Left lung (tissue), 10 donors: ENCODE measurements around the gene KLHL42. TPM values are rescaled to one million over a fixed set of nuclear protein-coding genes. Genes with fewer than 3 reads are reported as not detected.
"Not testable (repeated sequence)": the region's sequence is repeated elsewhere in the genome, so short reads cannot be mapped to it uniquely, and the experiment has no call there.

Source experiments
- ATAC-seq: fragments of 200-7000 bp; cut with Tn5 transposase; one replicate; pipeline ENCODE4 v1.9.1; 2020; ENCODE audit warnings: moderate library complexity
- DNase-seq, 4 donors: peaks; one replicate each; pipeline ENCODE4 v3.0.0-alpha.2; 2013 to 2020
- H3K27ac ChIP-seq, 2 donors: fragments of 200-600 bp; sonication (generic) in 1 of 2; one replicate each; pipeline versions ENCODE4 v1.5.0 to v1.8.0; 2020 to 2021
- H3K27me3 ChIP-seq, 2 donors: fragments of 200-600 bp; sonication (generic) in 1 of 2; one replicate each; pipeline versions ENCODE4 v1.5.0 to v1.8.0; 2020 to 2021
- H3K36me3 ChIP-seq, 2 donors: fragments of 200-600 bp; sonication (generic) in 1 of 2; one replicate each; pipeline versions ENCODE4 v1.5.0 to v1.8.0; 2020 to 2021
- H3K4me1 ChIP-seq, 2 donors: fragments of 200-600 bp; one replicate each; pipeline ENCODE4 v1.8.0; 2021
- H3K4me3 ChIP-seq, 2 donors: fragments of 200-600 bp; sonication (generic) in 1 of 2; one replicate each; pipeline versions ENCODE4 v1.5.0 to v1.8.0; 2020 to 2021; ENCODE audit warnings: mild to moderate bottlenecking in 1 of 2
- H3K9me3 ChIP-seq, 2 donors: fragments of 200-600 bp; sonication (generic) in 1 of 2; one replicate each; pipeline versions ENCODE4 v1.5.0 to v1.8.0; 2020 to 2021
- intact Hi-C, 2 donors: fragments of 100-400 bp; cut with DNase I; formaldehyde crosslinking; loops; one replicate each; pipeline versions ENCODE4 v1.11.2 to v1.14.2; 2022
- polyA plus RNA-seq, 6 donors: library from polyadenylated mRNA; unstranded; fragments of 120-200 nt; gene quantifications; one replicate each; pipeline ENCODE4 v1.2.1, GENCODE V29; 2013; ENCODE audit not compliant: insufficient read length in 6 of 6
- total RNA-seq, 2 donors: library from RNA; stranded (reverse); fragmentation: NEBNext Ultra II Directional; extraction: Animal tissue kit (Norgen Biotek cat#: 25700); gene quantifications; one replicate each; pipeline ENCODE4 v1.2.1, GENCODE V29; 2021
- TF ChIP-seq, protein P1 (sequence below), 2 donors: fragments of 200-600 bp; sonication (generic) in 1 of 2; IDR thresholded peaks; one replicate each; pipeline versions ENCODE4 v1.5.0 to v1.8.0; 2021; ENCODE audit warnings: antibody characterized with exemption in 2 of 2
- donor health status: DM: no; HTN: yes; CAD: no.
- donor health status: DM: no; HTN: no; CAD: no.

Gene KLHL42
- total and polyA plus RNA-seq, 8 donors = 21.2 to 39.9 (median 34.9) TPM

DNA sequence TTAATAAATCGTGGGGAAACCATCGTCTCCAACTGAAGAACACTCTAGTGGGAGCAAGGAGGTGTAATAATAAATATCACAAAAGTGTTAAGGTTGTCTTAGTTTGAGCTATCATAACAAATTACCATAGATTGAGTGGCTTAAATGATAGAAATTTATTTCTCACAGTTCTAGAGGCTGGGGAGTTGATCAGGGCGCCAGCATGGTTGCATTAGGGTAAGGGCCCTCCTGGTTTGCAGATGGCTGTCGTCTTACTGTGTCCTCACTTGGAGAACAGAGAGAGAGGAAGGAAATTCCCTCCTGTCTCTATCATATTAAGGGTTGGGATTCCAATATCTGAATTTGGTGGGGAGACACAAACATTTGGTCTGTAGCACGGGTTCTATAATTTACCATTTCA is 36.4 kb upstream of the KLHL42 start:
- no peaks in the 10 kb centered on the region for H3K27me3 ChIP-seq
- peaks cover 0 to 59% of the 10 kb centered on the region in 2 donors for H3K36me3 ChIP-seq
- TF ChIP-seq, protein P1, sequence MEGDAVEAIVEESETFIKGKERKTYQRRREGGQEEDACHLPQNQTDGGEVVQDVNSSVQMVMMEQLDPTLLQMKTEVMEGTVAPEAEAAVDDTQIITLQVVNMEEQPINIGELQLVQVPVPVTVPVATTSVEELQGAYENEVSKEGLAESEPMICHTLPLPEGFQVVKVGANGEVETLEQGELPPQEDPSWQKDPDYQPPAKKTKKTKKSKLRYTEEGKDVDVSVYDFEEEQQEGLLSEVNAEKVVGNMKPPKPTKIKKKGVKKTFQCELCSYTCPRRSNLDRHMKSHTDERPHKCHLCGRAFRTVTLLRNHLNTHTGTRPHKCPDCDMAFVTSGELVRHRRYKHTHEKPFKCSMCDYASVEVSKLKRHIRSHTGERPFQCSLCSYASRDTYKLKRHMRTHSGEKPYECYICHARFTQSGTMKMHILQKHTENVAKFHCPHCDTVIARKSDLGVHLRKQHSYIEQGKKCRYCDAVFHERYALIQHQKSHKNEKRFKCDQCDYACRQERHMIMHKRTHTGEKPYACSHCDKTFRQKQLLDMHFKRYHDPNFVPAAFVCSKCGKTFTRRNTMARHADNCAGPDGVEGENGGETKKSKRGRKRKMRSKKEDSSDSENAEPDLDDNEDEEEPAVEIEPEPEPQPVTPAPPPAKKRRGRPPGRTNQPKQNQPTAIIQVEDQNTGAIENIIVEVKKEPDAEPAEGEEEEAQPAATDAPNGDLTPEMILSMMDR (IDR thresholded peaks at IDR 0.05) = no peak
- DNase-seq (no peak), ATAC-seq (no peak)
- H3K4me3 ChIP-seq = no peak overlapping the region
- intact Hi-C loops = no loop called here
- no peaks in the 10 kb centered on the region for H3K9me3 ChIP-seq
- H3K4me1 ChIP-seq = peaks cover 0 to 6% of the 10 kb centered on the region in 2 donors
- H3K27ac ChIP-seq = no peak overlapping the region

DNA sequence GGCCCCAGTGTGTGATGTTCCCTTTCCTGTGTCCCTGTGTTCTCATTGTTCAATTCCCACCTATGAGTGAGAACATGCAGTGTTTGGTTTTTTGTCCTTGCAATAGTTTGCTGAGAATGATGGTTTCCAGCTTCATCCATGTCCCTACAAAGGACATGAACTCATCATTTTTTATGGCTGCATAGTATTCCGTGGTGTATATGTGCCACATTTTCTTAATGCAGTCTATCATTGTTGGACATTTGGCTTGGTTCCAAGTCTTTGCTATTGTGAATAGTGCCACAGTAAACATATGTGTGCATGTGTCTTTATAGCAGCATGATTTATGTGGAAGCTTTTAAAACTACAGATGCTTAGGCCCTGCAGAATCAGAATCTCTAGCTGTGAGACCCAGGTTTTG is 34.3 kb upstream of the KLHL42 start:
- DNase-seq, H3K9me3 ChIP-seq, H3K4me1 ChIP-seq, ATAC-seq, intact Hi-C loops, H3K4me3 ChIP-seq, H3K27me3 ChIP-seq, H3K27ac ChIP-seq: not testable (repeated sequence)
- peaks cover 0 to 37% of the 10 kb centered on the region in 2 donors for H3K36me3 ChIP-seq

DNA sequence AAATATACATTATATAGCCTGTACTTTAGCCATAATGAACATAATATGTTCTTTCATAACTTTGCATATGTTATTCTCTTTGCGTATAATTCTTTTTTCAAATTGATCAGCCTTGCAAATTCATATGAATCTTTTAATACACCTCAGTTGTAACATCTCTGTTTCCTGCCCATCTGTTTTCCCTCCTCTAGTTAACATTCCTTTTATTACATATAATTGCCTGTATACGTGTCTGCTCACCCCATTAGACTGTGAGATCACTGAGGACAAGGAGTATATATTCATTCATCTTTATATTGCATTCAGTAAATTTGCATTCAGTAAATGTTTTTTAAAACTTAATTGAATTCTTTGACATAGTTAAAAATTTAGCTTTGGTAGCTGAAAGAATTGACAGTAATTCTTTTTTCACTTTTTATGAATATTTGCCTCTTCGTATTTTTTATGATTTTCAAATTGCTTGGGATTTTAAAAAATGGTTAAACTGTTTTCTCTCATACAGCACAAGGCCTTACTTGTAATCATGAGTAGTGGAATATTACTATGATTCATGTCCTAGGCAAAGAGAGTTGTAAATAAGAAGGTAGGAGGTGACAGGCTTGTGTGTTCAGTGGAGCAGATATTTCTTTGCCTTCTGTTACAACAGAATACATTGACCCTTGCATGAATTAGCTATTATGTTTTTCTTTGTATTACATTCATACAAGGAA is 32.8 kb upstream of the KLHL42 start:
- H3K27me3 ChIP-seq = no peaks in the 10 kb centered on the region
- DNase-seq (no peak), ATAC-seq (peak; percentile 59)
- peaks cover 0 to 6% of the 10 kb centered on the region in 2 donors for H3K4me1 ChIP-seq
- TF ChIP-seq, protein P1 (IDR thresholded peaks at IDR 0.05) = no peak
- no peaks in the 10 kb centered on the region for H3K9me3 ChIP-seq
- intact Hi-C loops = no loop called here
- peaks cover 0 to 34% of the 10 kb centered on the region in 2 donors for H3K36me3 ChIP-seq
- peak overlapping the region in 1 of 2 donors; percentile 13 for H3K27ac ChIP-seq
- H3K4me3 ChIP-seq = no peak overlapping the region

DNA sequence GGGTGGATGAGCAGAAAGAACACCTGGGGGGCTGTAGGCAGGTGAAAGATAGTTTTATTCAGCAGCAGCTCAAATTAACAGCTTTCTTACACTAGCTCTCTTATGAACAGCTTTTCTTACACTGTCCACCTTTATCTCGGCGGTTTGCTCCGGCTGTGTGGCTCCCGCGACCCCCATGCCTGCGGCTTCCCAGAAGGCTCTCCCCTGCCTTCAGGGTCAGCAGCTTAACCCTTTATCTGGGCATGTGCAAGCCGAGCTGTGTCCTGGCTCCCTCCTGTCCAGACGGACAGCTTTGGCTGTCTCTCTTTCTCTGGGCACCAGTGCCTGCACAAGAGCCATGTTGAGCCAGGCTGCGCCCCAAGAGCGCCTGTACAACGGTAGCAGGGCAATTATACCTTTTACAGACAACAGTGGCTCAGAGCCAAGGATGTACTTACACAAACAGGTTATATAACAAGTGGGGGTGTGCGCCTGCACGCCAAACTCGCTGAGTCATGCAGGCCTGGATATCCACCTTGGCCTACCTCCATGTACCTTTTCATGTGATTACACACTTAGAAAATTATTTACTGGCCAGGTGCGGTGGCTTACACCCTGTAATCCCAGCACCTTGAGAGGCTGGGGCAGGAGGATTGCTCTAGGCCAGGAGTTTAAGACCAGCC is 28.5 kb upstream of the KLHL42 start:
- Histone ChIP-seq H3K27me3 (no peaks in the 10 kb centered on the region), H3K4me3 (no peak overlapping the region), H3K27ac (no peak overlapping the region), H3K36me3 (peaks cover 0 to 28% of the 10 kb centered on the region in 2 donors), H3K9me3 (no peaks in the 10 kb centered on the region), H3K4me1 (peaks cover 0 to 6% of the 10 kb centered on the region in 2 donors)
- intact Hi-C loops = no loop called here
- ATAC-seq (peak; percentile 33), DNase-seq (no peak)
- TF ChIP-seq, protein P1 (IDR thresholded peaks at IDR 0.05) = no peak

DNA sequence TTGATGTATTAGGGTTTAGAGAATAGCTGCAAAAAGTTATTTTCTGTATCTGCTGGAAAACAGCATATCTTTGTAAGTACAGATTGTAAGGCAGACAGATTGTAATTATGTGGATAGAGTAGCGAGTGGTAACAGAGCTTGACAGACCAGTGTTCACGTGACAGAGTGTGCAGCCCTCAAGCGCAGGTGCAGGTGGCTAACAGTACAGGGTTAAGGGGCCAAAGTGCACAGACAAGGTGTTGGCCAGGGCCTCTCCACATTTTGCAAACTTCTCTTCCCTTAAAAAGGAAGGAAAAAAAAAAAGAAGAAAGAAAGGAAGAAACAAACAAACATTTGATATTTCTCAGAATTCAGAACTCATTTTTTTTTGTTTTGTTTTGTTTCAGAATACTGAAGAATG is 25.2 kb upstream of the KLHL42 start:
- no peak for DNase-seq
- H3K36me3 ChIP-seq = peaks cover 0 to 39% of the 10 kb centered on the region in 2 donors
- intact Hi-C loops = no loop called here
- H3K27ac ChIP-seq = no peak overlapping the region
- H3K4me3 ChIP-seq = no peak overlapping the region
- no peaks in the 10 kb centered on the region for H3K27me3 ChIP-seq
- no peaks in the 10 kb centered on the region for H3K4me1 ChIP-seq
- ATAC-seq = no peak
- TF ChIP-seq, protein P1 (IDR thresholded peaks at IDR 0.05) = no peak
- H3K9me3 ChIP-seq = no peaks in the 10 kb centered on the region
